ENCODE data around the gene TAS2R41. TPM values are rescaled to one million over a fixed set of nuclear protein-coding genes. Genes with fewer than 3 reads are reported as not detected.

The TAS2R41 gene
- total RNA-seq, 1 donor from 2014 or later = not detected

DNA sequence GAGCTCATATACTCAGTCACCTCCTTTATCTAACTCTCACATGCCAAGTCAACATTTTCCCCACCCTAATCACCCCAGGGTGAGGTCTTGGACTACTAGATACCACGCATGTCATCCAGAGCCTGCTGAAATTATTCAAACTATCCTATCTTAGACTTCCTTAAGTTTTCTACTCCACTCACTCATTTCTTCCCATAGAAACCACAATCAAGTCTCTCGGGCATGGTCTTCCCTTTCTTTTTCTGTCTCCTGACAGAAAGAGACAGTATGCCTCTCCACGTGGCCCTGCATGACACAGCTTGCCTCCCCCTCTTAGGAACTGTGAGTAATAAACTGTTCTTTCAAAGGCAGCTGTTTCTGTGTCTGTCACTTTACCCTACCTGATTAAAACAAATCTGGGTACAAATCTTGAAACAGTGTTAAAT, 29.4 kb downstream of the TAS2R41 start:
- Histone ChIP-seq H3K27me3 (no peaks in the 10 kb centered on the region), H3K4me1 (no peaks in the 10 kb centered on the region), H3K9me3 (no peaks in the 10 kb centered on the region), H3K4me3 (no peak overlapping the region), H3K36me3 (no peaks in the 10 kb centered on the region), H3K27ac (no peak overlapping the region)
- ATAC-seq (no peak), DNase-seq (no peak)
- intact Hi-C loops (cut with DNase I) = no loop called here
- no peak for TF ChIP-seq CTCF (IDR thresholded peaks at IDR 0.05)

DNA sequence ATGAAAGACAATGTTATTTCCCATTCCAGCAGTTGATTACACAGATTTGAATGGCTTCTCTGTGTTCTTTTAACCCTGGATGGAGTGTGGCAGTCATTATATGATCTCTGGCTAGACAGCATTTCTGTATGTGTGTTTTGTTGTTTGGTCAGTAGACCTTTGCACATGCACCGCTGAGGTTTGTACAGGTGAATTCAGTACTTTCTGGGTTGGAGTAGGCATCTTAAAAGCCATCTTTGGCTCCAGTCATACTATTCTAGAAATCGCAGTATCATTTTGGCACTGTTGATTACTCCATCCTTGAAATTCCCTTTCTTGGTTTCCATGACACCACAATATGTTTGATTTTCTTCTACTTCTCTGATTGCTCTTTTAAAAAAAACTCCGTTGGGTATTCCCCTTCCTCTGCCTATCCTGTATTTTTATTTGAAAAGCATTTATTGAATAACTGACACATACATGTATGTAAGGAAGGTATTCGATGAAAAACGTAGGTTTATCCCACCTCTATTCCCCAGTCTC, 29.9 kb downstream of the TAS2R41 start:
- intact Hi-C loops (cut with DNase I) = no loop called here
- Histone ChIP-seq H3K9me3 (no peaks in the 10 kb centered on the region), H3K4me1 (no peaks in the 10 kb centered on the region), H3K36me3 (no peaks in the 10 kb centered on the region), H3K4me3 (no peak overlapping the region), H3K27me3 (no peaks in the 10 kb centered on the region), H3K27ac (no peak overlapping the region)
- DNase-seq (no peak), ATAC-seq (no peak)
- no peak for TF ChIP-seq CTCF (IDR thresholded peaks at IDR 0.05)

DNA sequence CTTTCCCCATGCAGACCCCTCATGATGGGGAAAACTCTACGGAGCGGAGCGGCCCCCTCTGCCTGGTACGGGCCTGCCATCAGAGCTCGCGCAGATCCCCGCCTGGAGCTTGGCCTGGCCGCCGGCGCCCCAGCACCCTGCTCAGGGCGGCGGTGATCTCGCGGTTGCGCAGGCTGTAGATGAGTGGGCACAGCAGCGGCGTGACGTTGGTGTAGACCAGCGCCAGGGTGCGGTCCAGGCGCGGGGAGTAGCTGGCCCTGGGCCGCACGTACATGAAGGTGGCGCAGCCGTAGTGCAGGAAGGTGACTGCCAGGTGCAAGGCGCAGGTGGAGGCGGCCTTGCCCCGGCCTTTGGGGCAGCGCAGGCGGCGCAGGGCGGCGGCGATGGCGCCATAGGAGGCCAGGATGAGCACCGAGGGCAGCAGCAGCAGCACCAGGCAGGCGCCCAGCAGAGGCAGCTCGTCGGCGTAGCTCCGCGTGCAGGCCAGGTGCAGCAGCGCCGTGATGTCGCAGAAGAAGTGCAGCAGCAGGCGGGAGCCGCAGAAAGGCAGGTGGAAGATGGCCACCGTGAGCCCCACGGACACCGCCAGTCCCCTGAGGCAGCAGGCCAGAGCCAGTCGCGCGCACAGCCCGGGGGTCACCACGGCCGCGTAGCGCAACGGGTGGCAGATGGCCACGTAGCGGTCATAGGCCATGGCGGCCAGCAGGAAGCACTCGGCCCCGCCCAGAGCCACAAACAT, 33.4 kb downstream of the TAS2R41 start:
- no peak overlapping the region for H3K4me3 ChIP-seq
- no peaks in the 10 kb centered on the region for H3K27me3 ChIP-seq
- H3K9me3 ChIP-seq = no peaks in the 10 kb centered on the region
- DNase-seq = no peak
- TF ChIP-seq CTCF (IDR thresholded peaks at IDR 0.05) = no peak
- ATAC-seq = peak; percentile 47
- no peaks in the 10 kb centered on the region for H3K36me3 ChIP-seq
- no peaks in the 10 kb centered on the region for H3K4me1 ChIP-seq
- no peak overlapping the region for H3K27ac ChIP-seq
- intact Hi-C loops (cut with DNase I) = no loop called here

- Histone ChIP-seq H3K27me3 (no peaks in the 10 kb centered on the region), H3K27ac (no peak overlapping the region), H3K9me3 (no peaks in the 10 kb centered on the region), H3K36me3 (no peaks in the 10 kb centered on the region), H3K4me3 (no peak overlapping the region), H3K4me1 (no peaks in the 10 kb centered on the region)
- DNase-seq (no peak), ATAC-seq (peak; percentile 21)
- intact Hi-C loops (cut with DNase I) = no loop called here
- no peak for TF ChIP-seq CTCF (IDR thresholded peaks at IDR 0.05)
Observed at GRCh38 chr7:143511593-143512047, 33.9 kb downstream of the TAS2R41 start.

DNA sequence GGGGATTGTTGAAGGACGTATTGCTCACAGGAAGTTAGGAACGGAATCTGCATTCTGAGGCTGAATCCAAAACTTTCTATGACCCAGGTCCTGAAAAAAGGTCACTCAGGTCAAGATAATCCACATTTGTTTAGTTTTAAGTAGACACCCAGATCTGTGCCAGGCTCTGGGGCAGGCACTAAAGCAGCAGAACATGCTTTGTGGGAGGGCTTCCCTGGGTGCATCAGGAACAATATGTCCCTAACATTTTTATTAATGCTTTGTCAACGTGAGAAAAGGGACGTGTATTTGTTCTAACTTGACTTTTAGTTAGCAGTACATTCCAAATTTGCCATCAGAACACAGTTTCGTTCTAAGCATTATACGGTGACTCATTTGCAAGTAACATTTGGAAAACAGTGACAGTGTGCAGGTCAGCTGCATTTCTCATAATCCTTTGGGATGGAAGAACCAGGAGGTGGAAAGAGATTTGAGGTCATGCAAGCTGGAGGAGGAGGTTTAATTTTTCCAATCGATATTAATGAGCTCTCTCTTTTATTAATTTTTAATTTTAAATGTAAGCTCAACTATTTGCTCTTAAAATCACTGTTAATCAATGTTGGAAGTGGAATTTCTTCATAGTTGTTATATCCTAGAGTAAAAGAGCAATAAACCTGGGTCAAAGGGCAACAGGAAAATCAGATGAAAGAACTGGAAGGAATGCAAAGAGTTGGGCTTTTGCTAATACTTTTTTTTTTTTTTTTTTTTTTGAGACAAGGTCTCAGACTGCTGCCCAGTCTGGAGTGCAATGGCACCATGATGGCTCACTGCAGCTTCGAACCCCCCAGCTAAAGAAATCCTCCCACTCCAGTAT, 35.0 kb downstream of the TAS2R41 start:
- intact Hi-C loops (cut with DNase I) = no loop called here
- H3K27me3 ChIP-seq = no peaks in the 10 kb centered on the region
- no peak for ATAC-seq

More for the DNA sequence above, 35.0 kb downstream of the TAS2R41 start:
- no peak for DNase-seq
- Histone ChIP-seq H3K4me1 (no peaks in the 10 kb centered on the region), H3K27ac (no peak overlapping the region), H3K9me3 (no peaks in the 10 kb centered on the region), H3K36me3 (no peaks in the 10 kb centered on the region), H3K4me3 (no peak overlapping the region)
- TF ChIP-seq CTCF (IDR thresholded peaks at IDR 0.05) = no peak
